ENCODE results near the gene DPY19L3.

DNA sequence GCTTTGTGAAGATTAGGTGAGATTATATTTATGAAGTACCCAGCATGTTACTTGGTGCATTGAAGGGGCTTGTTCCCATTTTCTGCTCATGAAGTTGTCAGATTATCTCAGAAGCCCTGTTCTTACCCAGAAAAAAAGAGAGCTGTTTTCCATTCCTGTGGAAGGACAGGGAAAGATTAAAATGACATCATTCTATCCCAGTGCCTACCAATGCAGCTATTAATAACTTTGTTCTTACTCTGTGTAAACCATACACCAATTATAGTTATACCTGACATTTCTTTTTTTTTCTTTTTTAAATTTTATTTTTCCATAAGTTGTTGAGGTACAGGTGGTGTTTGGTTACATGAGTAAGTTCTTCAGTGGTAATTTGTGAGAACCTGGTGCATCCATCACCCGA is 41.5 kb upstream of the DPY19L3 start:
- TF ChIP-seq POLR2A (IDR thresholded peaks at IDR 0.05) = no peak
- TF ChIP-seq, protein P1, sequence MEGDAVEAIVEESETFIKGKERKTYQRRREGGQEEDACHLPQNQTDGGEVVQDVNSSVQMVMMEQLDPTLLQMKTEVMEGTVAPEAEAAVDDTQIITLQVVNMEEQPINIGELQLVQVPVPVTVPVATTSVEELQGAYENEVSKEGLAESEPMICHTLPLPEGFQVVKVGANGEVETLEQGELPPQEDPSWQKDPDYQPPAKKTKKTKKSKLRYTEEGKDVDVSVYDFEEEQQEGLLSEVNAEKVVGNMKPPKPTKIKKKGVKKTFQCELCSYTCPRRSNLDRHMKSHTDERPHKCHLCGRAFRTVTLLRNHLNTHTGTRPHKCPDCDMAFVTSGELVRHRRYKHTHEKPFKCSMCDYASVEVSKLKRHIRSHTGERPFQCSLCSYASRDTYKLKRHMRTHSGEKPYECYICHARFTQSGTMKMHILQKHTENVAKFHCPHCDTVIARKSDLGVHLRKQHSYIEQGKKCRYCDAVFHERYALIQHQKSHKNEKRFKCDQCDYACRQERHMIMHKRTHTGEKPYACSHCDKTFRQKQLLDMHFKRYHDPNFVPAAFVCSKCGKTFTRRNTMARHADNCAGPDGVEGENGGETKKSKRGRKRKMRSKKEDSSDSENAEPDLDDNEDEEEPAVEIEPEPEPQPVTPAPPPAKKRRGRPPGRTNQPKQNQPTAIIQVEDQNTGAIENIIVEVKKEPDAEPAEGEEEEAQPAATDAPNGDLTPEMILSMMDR (IDR thresholded peaks at IDR 0.05) = no peak

All from thyroid gland (tissue), 4 donors.